GM23338 (cell line): Measurements from ENCODE around the gene OPTC. TPM values are rescaled to one million over a fixed set of nuclear protein-coding genes. Genes with fewer than 3 reads are reported as not detected.

Source experiments
- ATAC-seq: fragments of 200-7000 bp; cut with Tn5 transposase; 3 replicates; pipeline ENCODE4 v1.9.1; 2020
- DNase-seq: peaks from one replicate; pipeline ENCODE4 v3.0.0-alpha.2; 2015; ENCODE audit warnings: low spot score
- H2AFZ ChIP-seq: fragments of 200-600 bp; sonication (generic); 2 replicates; pipeline ENCODE4 v1.8.0; 2016; ENCODE audit warnings: antibody characterized with exemption, mild to moderate bottlenecking, moderate library complexity
- H3F3A ChIP-seq: fragments of 200-600 bp; sonication (generic); replicated peaks from 2 replicates; pipeline ENCODE4 v1.8.0; 2017; ENCODE audit warnings: antibody characterized with exemption, mixed run types, low read depth
- H3K27ac ChIP-seq: fragments of 200-600 bp; sonication (generic); 2 replicates; pipeline ENCODE4 v1.6.1; 2016; ENCODE audit warnings: low read depth
- H3K27me3 ChIP-seq: fragments of 200-600 bp; sonication (generic); 2 replicates; pipeline ENCODE4 v1.8.0; 2016; ENCODE audit warnings: mild to moderate bottlenecking, mixed run types, moderate library complexity; ENCODE audit not compliant: insufficient read depth
- H3K36me3 ChIP-seq: fragments of 200-600 bp; sonication (generic); 2 replicates; pipeline ENCODE4 v1.8.0; 2016; ENCODE audit warnings: mild to moderate bottlenecking; ENCODE audit not compliant: insufficient read depth
- H3K4me1 ChIP-seq: fragments of 200-600 bp; sonication (generic); 2 replicates; pipeline ENCODE4 v1.8.0; 2016; ENCODE audit warnings: mild to moderate bottlenecking, moderate library complexity; ENCODE audit not compliant: insufficient read depth
- H3K4me2 ChIP-seq: fragments of 200-600 bp; sonication (generic); 2 replicates; pipeline ENCODE4 v1.7.1; 2017; ENCODE audit warnings: mixed run types
- H3K4me3 ChIP-seq: fragments of 200-600 bp; sonication (generic); 2 replicates; pipeline ENCODE4 v1.6.1; 2016; ENCODE audit warnings: mixed run types
- H3K79me2 ChIP-seq: fragments of 200-600 bp; sonication (generic); replicated peaks from 2 replicates; pipeline ENCODE4 v1.8.0; 2017; ENCODE audit warnings: mild to moderate bottlenecking; ENCODE audit not compliant: insufficient read depth
- H3K9me2 ChIP-seq: fragments of 200-600 bp; sonication (generic); 2 replicates; pipeline ENCODE4 v1.8.0; 2017; ENCODE audit not compliant: insufficient read depth
- H4K20me1 ChIP-seq: fragments of 200-600 bp; sonication (generic); replicated peaks from 2 replicates; pipeline ENCODE4 v1.8.0; 2017; ENCODE audit warnings: mild to moderate bottlenecking; ENCODE audit not compliant: insufficient read depth
- H3K27ac Mint-ChIP-seq: 2 replicates; pipeline ENCODE4 v1.8.0; 2020; ENCODE audit warnings: inconsistent platforms, mild to moderate bottlenecking, moderate library complexity, mixed read lengths
- H3K27me3 Mint-ChIP-seq: 3 replicates; pipeline ENCODE4 v1.8.0; 2022; ENCODE audit warnings: low read depth, mild to moderate bottlenecking, moderate library complexity, mixed read lengths, inconsistent platforms; ENCODE audit not compliant: insufficient read depth, poor library complexity
- H3K36me3 Mint-ChIP-seq: 3 replicates; pipeline ENCODE4 v1.8.0; 2021; ENCODE audit warnings: low read depth, mild to moderate bottlenecking, inconsistent platforms, moderate library complexity, mixed read lengths
- H3K4me1 Mint-ChIP-seq: 3 replicates; pipeline ENCODE4 v1.8.0; 2020; ENCODE audit warnings: mild to moderate bottlenecking, inconsistent platforms, mixed read lengths
- H3K4me3 Mint-ChIP-seq: 3 replicates; pipeline ENCODE4 v1.8.0; 2021; ENCODE audit warnings: moderate library complexity, mild to moderate bottlenecking, inconsistent platforms, mixed read lengths
- H3K9me3 Mint-ChIP-seq: 3 replicates; pipeline ENCODE4 v1.8.0; 2020; ENCODE audit warnings: moderate library complexity, mild to moderate bottlenecking, inconsistent platforms, mixed read lengths
- CREB1 ChIP-seq: fragments of 250-450 bp; sonication (Bioruptor Pico); IDR thresholded peaks from 2 replicates; pipeline ENCODE4 v1.5.0; 2020; ENCODE audit warnings: low read depth, mild to moderate bottlenecking, moderate library complexity
- ETS1 ChIP-seq: IDR thresholded peaks from 2 replicates; pipeline ENCODE4 v1.6.1; 2016; ENCODE audit warnings: antibody characterized with exemption
- NANOG ChIP-seq: IDR thresholded peaks from 2 replicates; pipeline ENCODE4 v1.6.1; 2016; ENCODE audit warnings: antibody characterized with exemption, borderline replicate concordance
- POLR2AphosphoS5 ChIP-seq: IDR thresholded peaks from 2 replicates; pipeline ENCODE4 v1.6.1; 2016; ENCODE audit warnings: antibody characterized with exemption, low read depth
- STAT1 ChIP-seq: IDR thresholded peaks from one replicate; pipeline ENCODE4 v1.6.1; 2016; ENCODE audit warnings: antibody characterized with exemption; ENCODE audit not compliant: unreplicated experiment
- polyA plus RNA-seq: library from polyadenylated mRNA; unstranded; fragments of >200 nt; fragmentation: Nextera tagmentation; extraction: Ambion mirVana; gene quantifications from 2 replicates; pipeline ENCODE4 v1.2.1, GENCODE V29; 2016
- total RNA-seq: library from RNA; depleted of rRNA; stranded (reverse); fragments of >200 nt; shearing (Covaris generic); gene quantifications from 2 replicates; pipeline ENCODE4 v1.2.3, GENCODE V29; 2014; rRNA removed
- TF ChIP-seq, protein P1 (sequence below), 2 experiments: fragments of 200-600 bp in 1 of 2; sonication (generic) in 1 of 2; conservative IDR thresholded peaks; 2 replicates each; pipeline versions ENCODE4 v1.5.1 to v1.6.1; 2016 to 2017; ENCODE audit warnings: antibody characterized with exemption in 2 of 2, low read depth in 2 of 2, mild to moderate bottlenecking in 2 of 2, moderate library complexity in 1 of 2
- TF ChIP-seq, protein P2 (sequence below): fragments of 250-450 bp; sonication (Bioruptor Pico); IDR thresholded peaks from 2 replicates; pipeline ENCODE4 v1.5.0; 2020; ENCODE audit warnings: mild to moderate bottlenecking, moderate library complexity

The OPTC gene
- total and polyA plus RNA-seq, 2 experiments from 2014 or later = 0.50 to 1.0 TPM

DNA sequence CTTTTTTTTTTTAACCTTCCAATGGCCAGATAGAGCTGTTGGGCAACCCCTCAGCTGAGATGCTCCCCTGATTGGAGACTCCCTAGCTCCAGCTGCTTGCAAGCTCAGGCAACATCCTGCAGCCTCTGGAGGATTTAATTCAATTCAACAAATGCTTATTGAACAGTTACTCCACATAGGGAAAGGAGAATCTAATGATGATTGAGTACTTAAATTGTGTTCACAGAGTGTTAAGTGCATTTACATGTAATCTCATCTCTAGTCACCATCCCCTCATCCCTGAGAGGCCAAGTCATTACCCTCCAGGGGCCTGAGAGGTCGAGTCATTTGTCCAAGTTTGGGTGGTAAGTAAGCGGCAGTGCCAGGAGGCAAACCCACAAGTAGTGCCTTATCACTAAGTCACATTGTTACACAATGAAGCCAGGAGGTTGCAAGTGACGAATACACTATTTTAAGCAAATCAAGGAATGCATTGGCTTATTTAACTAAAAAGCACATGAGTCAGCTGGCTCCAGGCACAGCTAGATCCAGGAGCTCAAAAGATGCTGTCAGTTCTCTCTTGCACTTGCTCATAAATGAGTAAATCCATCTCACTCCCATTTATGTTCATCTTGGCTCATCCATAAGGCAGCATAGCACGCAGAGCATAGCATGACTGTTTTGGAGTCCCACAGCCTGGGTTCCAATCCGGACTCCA lies 64.3 kb downstream of the OPTC start:
- Mint-ChIP-seq H3K27me3 (peaks cover 5% of the 10 kb centered on the region), H3K4me3 (no peak overlapping the region), H3K36me3 (no peaks in the 10 kb centered on the region), H3K27ac (no peak overlapping the region), H3K9me3 (no peaks in the 10 kb centered on the region), H3K4me1 (peaks cover 40% of the 10 kb centered on the region)
- DNase-seq (no peak), ATAC-seq (no peak)
- Histone ChIP-seq H3K27me3 (no peaks in the 10 kb centered on the region), H3K79me2 (no peaks in the 10 kb centered on the region), H2AFZ (peak overlapping the region; percentile 3; the same call in 1 of the 2 replicates), H3K36me3 (no peaks in the 10 kb centered on the region), H4K20me1 (no peaks in the 10 kb centered on the region), H3K4me3 (no peak overlapping the region), H3K4me1 (peaks cover 42% of the 10 kb centered on the region), H3F3A (0 out of 2 replicates have a peak, but pooled peaks cover 3% of the 10 kb centered on the region), H3K27ac (no peak overlapping the region), H3K9me2 (peaks cover 6% of the 10 kb centered on the region; the same call in 1 of the 2 replicates), H3K4me2 (no peak overlapping the region)
- TF ChIP-seq ETS1 (no peak), POLR2AphosphoS5 (no peak), NANOG (no peak), CREB1 (CRISPR knock-in tag) (no peak), STAT1 (no peak)
- TF ChIP-seq, protein P1, sequence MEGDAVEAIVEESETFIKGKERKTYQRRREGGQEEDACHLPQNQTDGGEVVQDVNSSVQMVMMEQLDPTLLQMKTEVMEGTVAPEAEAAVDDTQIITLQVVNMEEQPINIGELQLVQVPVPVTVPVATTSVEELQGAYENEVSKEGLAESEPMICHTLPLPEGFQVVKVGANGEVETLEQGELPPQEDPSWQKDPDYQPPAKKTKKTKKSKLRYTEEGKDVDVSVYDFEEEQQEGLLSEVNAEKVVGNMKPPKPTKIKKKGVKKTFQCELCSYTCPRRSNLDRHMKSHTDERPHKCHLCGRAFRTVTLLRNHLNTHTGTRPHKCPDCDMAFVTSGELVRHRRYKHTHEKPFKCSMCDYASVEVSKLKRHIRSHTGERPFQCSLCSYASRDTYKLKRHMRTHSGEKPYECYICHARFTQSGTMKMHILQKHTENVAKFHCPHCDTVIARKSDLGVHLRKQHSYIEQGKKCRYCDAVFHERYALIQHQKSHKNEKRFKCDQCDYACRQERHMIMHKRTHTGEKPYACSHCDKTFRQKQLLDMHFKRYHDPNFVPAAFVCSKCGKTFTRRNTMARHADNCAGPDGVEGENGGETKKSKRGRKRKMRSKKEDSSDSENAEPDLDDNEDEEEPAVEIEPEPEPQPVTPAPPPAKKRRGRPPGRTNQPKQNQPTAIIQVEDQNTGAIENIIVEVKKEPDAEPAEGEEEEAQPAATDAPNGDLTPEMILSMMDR (conservative IDR thresholded peaks at IDR 0.05; ENCODE audit: low read depth in 2 of 2) = no peak
- TF ChIP-seq, protein P2, sequence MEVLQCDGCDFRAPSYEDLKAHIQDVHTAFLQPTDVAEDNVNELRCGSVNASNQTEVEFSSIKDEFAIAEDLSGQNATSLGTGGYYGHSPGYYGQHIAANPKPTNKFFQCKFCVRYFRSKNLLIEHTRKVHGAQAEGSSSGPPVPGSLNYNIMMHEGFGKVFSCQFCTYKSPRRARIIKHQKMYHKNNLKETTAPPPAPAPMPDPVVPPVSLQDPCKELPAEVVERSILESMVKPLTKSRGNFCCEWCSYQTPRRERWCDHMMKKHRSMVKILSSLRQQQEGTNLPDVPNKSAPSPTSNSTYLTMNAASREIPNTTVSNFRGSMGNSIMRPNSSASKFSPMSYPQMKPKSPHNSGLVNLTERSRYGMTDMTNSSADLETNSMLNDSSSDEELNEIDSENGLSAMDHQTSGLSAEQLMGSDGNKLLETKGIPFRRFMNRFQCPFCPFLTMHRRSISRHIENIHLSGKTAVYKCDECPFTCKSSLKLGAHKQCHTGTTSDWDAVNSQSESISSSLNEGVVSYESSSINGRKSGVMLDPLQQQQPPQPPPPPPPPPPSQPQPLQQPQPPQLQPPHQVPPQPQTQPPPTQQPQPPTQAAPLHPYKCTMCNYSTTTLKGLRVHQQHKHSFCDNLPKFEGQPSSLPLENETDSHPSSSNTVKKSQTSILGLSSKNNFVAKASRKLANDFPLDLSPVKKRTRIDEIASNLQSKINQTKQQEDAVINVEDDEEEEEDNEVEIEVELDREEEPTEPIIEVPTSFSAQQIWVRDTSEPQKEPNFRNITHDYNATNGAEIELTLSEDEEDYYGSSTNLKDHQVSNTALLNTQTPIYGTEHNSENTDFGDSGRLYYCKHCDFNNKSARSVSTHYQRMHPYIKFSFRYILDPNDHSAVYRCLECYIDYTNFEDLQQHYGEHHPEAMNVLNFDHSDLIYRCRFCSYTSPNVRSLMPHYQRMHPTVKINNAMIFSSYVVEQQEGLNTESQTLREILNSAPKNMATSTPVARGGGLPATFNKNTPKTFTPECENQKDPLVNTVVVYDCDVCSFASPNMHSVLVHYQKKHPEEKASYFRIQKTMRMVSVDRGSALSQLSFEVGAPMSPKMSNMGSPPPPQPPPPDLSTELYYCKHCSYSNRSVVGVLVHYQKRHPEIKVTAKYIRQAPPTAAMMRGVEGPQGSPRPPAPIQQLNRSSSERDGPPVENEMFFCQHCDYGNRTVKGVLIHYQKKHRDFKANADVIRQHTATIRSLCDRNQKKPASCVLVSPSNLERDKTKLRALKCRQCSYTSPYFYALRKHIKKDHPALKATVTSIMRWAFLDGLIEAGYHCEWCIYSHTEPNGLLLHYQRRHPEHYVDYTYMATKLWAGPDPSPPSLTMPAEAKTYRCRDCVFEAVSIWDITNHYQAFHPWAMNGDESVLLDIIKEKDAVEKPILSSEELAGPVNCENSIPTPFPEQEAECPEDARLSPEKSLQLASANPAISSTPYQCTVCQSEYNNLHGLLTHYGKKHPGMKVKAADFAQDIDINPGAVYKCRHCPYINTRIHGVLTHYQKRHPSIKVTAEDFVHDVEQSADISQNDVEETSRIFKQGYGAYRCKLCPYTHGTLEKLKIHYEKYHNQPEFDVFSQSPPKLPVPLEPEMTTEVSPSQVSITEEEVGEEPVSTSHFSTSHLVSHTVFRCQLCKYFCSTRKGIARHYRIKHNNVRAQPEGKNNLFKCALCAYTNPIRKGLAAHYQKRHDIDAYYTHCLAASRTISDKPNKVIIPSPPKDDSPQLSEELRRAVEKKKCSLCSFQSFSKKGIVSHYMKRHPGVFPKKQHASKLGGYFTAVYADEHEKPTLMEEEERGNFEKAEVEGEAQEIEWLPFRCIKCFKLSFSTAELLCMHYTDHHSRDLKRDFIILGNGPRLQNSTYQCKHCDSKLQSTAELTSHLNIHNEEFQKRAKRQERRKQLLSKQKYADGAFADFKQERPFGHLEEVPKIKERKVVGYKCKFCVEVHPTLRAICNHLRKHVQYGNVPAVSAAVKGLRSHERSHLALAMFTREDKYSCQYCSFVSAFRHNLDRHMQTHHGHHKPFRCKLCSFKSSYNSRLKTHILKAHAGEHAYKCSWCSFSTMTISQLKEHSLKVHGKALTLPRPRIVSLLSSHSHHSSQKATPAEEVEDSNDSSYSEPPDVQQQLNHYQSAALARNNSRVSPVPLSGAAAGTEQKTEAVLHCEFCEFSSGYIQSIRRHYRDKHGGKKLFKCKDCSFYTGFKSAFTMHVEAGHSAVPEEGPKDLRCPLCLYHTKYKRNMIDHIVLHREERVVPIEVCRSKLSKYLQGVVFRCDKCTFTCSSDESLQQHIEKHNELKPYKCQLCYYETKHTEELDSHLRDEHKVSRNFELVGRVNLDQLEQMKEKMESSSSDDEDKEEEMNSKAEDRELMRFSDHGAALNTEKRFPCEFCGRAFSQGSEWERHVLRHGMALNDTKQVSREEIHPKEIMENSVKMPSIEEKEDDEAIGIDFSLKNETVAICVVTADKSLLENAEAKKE (CRISPR knock-in tag) = no peak

Other genes starting within 250 kb of the OPTC start
- gene BTG2, start 188.6 kb upstream of the OPTC start, total RNA-seq = 7.8 and 9.1 TPM in 2 replicates
- 5.7 and 6.3 TPM in 2 replicates for gene BTG2, start 188.6 kb upstream of the OPTC start, polyA plus RNA-seq
- gene FMOD, start 143.0 kb upstream of the OPTC start, total RNA-seq = 0.31 and 1.3 TPM in 2 replicates
- gene FMOD, start 143.0 kb upstream of the OPTC start, polyA plus RNA-seq = 0.27 TPM in 1 of 2 replicates, not detected in the other
- 0.03 and 0.08 TPM in 2 replicates for gene PRELP, start 18.3 kb upstream of the OPTC start, total RNA-seq
- gene PRELP, start 18.3 kb upstream of the OPTC start, polyA plus RNA-seq = 0.03 and 0.12 TPM in 2 replicates
- gene ATP2B4, start 132.7 kb downstream of the OPTC start, total RNA-seq = 14.6 and 15.8 TPM in 2 replicates
- 4.3 and 5.5 TPM in 2 replicates for gene ATP2B4, start 132.7 kb downstream of the OPTC start, polyA plus RNA-seq